Stimulated activated CD8-positive, alpha-beta memory T cell treated with anti-CD3 and anti-CD28 coated beads, Interleukin-7, amount 100 ng/mL, for 48 hours (primary cell): Measurements from ENCODE around the gene CFAP58.

Source experiments
- DNase-seq, 2 donors: peaks; one replicate each; pipeline ENCODE4 v3.0.0-alpha.2; 2020; ENCODE audit warnings: low read depth in 1 of 2; ENCODE audit errors: extremely low read depth in 1 of 2

The CFAP58 gene

GRCh38 chr10:104333728-104334373 is 19.8 kb upstream of the CFAP58 start:
- no peak for DNase-seq

- no peak for DNase-seq
Measured at GRCh38 chr10:104334561-104334960, 19.1 kb upstream of the CFAP58 start.

DNA sequence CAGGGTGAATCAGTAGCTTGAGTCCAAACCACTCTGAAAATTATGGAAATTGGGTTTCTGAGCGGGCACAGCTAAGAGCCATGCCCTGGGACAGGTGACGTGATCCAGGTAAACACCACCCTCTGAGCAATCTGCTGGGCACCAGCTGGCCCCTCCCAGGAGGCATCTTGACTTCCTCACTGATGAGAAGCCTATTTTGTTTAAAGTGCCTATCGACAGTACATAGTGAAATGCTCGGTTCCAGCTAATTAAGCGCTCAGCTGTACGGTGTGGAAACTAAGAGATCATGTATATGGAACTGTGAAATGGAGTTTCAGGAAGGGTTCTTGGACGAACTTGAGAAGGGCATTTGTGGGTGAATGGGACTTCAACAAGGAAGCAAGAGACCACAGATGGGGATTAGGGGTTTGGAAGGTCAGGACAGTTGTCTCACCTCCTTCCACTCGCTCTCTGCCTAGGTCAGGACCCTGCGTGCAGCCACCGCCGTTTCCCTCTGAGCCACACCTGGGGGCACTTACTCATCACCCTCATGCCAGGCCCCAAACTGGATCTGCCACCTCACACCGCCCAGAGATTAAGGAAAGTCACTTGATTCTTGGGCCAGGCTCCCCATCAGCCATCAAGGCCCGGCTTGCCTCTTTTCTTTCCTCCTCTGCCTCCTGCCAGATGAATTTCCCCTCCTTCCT is 18.5 kb upstream of the CFAP58 start:
- DNase-seq: no peak

DNA sequence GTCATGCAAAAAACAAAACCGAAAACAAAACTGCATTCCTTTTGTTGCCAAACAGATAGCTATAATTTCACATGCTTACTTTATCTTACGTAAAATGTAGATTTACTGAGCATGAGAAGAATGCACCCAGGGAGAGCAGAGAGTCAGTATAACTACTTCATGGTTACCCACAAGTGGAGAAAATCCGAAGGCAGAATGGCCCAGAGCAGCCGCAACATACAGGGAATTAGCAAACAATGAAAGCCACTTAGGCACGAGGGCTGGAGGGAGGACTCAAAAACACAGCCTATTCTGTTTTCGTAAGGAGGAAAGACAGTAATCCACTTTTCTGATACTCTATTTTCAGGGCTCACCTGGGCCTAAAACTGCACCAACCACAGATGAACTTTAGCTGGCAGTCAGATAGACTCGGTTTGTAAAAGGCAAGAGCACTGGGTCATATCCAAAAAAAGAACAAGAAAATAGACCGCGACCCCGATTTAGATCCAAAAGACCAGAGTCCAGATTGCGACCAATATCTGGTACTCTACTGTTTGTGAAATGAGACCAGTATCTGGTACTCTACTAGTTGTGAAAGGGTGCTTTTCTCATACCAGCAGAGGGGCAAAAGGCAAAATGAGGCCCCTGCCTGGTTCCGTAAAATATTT is 16.7 kb upstream of the CFAP58 start:
- no peak for DNase-seq

DNA sequence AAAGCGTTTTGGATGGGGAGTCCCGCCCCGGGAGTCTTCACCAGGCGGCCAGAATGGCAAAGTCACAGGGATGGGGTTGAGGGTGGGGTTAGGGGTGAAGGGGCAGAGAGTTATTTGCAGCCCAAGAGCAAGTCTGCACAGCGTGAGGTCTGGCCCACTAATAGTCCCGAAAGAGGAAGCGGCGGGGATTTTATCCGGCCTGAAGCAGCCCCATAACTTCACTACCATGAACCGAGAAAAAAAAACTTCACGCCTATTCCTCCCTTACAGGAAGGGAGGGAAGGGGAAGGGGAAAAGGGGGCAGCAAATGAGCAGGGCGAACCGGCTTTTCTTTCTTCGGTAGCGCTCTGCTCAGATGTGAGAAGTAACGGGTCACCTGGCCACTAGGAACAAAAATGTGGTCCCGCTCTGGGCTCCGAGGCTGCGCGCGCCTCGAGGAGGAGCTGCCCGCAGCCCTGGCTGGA is 16.1 kb upstream of the CFAP58 start:
- no peak for DNase-seq

GRCh38 chr10:104337985-104338735 is 15.5 kb upstream of the CFAP58 start, which contains the start of gene ITPRIP:
Gene ITPRIP (minus strand): TSS chr10:104338465. CDS start chr10:104316051, 22,414 bp downstream.
- peak; percentile 52 to 68 for DNase-seq

DNA sequence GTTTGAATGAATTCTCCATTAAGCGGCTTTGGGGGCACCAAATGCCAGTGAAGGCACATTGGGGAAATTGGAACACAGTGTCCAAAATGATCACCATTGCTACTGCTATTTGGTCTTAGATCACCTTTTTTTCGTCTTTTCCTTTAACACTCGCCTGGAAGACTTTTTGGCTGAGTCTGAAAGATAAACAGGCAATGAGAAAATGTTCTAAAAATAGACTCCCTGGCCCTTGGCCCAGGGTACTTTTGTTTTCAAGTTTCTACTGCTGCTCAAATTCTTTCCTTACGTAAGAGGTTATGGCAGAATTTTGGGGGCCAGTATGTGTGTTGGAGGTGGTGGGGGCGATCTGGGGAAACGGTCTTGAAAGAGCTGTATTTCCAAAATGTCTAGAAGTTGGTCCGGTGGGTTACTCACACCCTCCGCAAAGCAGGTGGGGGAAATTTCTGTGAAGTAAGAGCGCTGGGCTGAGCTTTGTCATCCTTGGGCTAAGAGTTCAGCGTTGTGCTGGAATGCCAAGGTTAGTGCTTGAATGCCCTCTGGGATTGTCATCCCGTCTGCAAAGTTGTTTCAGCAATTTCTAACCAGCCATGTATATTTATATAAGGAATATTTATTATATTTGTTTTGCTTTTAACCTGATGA is 14.0 kb upstream of the CFAP58 start:
- DNase-seq: no peak

GRCh38 chr10:104340111-104340526 is 13.5 kb upstream of the CFAP58 start:
- no peak for DNase-seq

GRCh38 chr10:104340641-104341040 is 13.0 kb upstream of the CFAP58 start:
- no peak for DNase-seq

DNA sequence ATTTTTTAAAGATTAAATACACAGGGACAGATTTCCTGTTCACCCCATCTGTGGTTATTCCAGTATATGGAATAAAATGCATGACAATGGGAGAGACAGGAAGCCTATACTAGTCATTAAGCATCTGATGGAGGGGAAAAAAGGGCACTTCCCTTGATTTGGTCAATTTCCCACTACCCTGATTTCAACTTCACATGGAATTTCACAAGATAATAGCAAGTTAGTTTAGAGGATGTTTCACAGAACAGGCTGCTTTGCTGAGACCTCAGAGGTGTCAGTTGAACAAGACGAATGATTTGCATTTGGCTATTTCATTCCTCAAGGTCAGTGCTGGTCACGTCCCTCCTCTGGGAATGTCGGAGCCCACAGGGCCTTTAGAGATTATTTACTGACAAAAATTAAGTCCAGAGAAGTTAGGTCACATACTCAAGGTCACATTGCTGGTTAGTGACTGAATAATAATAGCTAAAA is 10.7 kb upstream of the CFAP58 start:
- DNase-seq: no peak

DNA sequence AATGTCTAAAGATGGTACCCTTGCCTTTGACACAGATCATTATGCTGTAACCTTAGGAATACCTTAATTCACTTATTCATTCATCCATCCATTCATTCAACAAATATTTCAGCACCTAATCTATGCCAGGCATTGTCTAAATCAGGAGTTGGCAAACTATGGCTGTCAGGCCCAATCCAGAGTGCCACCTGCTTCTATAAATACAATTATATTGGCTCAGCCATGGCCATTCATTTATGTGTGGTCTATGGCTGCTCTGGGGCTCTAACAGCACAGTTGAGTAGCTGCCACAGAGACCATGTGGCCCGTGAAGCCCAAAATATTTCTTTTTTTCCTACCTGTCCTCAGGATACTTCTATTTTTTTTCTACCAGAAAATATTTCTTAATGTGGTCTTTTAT is 9.4 kb upstream of the CFAP58 start:
- DNase-seq: no peak

DNA sequence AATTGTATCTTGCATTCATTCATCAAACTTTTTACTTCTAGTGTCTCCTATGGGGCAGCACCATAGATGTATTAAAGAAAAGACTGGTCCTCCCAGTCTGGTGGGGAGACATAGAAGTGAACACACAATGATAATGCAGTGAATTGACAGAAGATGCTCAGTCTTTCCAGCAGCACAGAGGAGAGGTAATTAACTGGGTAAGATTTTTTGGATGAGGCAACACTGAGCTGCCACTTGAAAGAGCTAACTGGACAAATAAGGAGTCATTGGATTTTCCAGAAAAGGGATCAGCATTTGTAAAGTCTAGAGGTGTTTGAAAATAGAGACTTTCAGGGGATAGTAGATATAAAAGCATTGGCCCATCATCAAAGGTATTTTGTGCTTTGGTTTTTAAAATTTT is 8.1 kb upstream of the CFAP58 start:
- no peak for DNase-seq

DNA sequence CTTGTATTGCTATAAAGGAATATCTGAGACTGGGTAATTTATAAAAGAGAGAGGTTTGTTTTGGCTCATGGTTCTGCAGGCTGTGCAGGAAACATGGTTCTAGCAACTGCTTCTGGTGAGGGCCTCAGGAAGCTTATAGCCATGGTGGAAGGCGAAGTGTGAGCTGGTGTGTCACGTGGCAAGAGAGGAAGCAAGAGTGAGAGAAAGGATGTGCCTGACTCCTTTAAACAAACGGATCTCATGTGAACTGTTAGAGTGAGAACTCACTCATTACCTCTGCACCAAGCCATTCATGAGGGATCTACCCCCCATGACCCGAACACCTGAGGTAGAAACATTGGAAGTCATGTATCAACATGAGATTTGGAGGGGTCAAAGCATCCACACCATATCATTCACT is 7.7 kb upstream of the CFAP58 start:
- no peak for DNase-seq

- DNase-seq: no peak
Measured at GRCh38 chr10:104347295-104348045, 6.2 kb upstream of the CFAP58 start.

DNA sequence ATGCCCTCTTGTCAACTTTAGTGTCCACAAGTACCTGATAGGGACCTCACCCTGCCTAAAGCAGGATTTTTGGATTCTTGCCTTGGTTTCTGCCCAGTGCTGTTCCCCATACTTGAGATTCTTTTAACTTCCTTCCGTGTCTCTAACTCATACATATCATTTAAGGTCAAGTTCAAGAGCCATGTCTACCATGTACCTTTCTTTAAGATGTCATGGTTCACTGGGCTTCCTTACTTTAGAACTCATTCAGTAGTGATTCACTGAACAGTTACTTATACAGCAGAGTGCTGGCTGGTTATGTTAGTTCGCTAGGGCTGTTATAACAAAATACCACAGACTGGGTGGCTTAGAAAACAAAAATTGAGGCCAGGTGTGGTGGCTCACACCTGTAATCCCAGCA is 5.0 kb upstream of the CFAP58 start:
- DNase-seq: no peak

GRCh38 chr10:104349623-104350126 is 4.0 kb upstream of the CFAP58 start:
- DNase-seq: no peak

DNA sequence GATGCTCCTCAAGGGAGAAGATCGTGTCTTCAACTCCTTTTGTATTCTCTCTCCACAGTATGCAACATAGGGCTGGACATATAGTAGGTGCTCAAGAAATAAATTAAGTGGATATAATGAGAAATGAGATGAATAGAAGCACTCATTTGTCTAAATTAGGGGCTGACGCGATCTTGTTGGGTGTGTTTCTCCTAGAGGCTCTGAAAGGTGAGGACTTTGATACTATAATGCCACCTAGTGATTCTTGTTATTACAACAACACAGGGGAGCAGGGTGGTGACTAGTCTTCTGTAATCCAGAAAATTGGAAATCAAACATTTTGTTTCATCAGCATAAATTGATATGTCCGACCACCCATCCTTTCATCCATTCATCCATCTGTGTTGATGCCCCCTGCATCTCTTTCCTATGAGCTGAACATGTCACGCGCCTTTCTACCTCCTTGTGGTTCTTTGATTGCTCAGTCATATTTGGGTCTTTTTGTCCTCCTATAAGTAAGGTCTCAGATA is 3.5 kb upstream of the CFAP58 start:
- DNase-seq: no peak

- DNase-seq: no peak
Measured at GRCh38 chr10:104351061-104351702, 2.5 kb upstream of the CFAP58 start.

DNA sequence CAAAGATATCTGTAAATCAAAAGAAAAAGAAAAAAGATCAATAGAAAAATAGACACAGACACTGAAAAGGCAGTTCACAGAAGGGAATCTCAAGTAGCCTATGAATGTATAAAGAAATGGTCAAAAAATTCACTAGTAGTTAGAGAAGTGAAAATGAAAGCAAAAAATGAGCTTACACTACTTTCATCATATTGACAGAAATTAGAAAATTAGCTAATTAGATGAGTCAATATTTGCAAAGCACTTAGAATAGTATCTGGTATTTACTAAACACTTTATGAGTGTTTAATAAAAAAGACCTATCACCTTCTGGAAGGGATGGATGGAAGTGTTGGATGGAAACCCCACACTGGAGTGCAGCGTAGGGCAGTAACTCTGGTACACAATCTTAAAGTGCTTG is 1.7 kb upstream of the CFAP58 start:
- no peak for DNase-seq
